Cardiac ventricle fibroblast (primary cell): ENCODE results near the gene C10orf120. TPM values are rescaled to one million over a fixed set of nuclear protein-coding genes. Genes with fewer than 3 reads are reported as not detected.

Source experiments
- total RNA-seq: library from RNA; depleted of rRNA; stranded (reverse); fragments of >200 nt; gene quantifications from 2 replicates; pipeline ENCODE4 v1.2.3, GENCODE V29; 2015

C10orf120 gene
- total RNA-seq, result not detected in 2 replicates

GRCh38 chr10:122699796-122700455, at the start of gene C10orf120:
Gene C10orf120 (minus strand): TSS chr10:122699846. CDS start chr10:122699790, 56 bp downstream.

Other genes starting within 250 kb of the C10orf120 start
- not detected in 2 replicates for gene ARMS2, start 245.2 kb downstream of the C10orf120 start, total RNA-seq
- gene HTRA1, start 238.3 kb downstream of the C10orf120 start, total RNA-seq, result 789 and 827 TPM in 2 replicates
- gene DMBT1, start 139.1 kb downstream of the C10orf120 start, total RNA-seq, result not detected in 2 replicates
- 0.20 and 0.56 TPM in 2 replicates for gene CUZD1, start 146.0 kb upstream of the C10orf120 start, total RNA-seq
- 0.24 and 5.3 TPM in 2 replicates for gene FAM24B, start 179.7 kb upstream of the C10orf120 start, total RNA-seq
- not detected in 2 replicates for gene FAM24A, start 210.8 kb upstream of the C10orf120 start, total RNA-seq